Adrenal gland (tissue), 5 donors: ENCODE data around the gene LRIF1.
"Not testable (repeated sequence)": the region's sequence is repeated elsewhere in the genome, so short reads cannot be mapped to it uniquely, and the experiment has no call there.

Experiments used
- CTCF ChIP-seq, 6 experiments: fragments of 450-650 bp in 4 of 6; fragments of 200-600 bp in 2 of 6; sonication (generic) in 1 of 6; IDR thresholded peaks; 1 replicate in 5 of 6; 2 replicates in 1 of 6; pipeline versions ENCODE4 v1.5.1 to v1.8.0; 2016 to 2021; ENCODE audit warnings: antibody characterized with exemption in 6 of 6, mild to moderate bottlenecking in 2 of 6, moderate library complexity in 1 of 6
- POLR2A ChIP-seq, 2 donors: fragments of 450-650 bp; IDR thresholded peaks; one replicate each; pipeline ENCODE4 v1.6.1; 2017; ENCODE audit warnings: antibody characterized with exemption in 2 of 2, mild to moderate bottlenecking in 2 of 2, moderate library complexity in 1 of 2
- donor health status: DM: no; HTN: no; CAD: no.

GRCh38 chr1:110999607-111000006 lies 35.9 kb upstream of the LRIF1 start:
- TF ChIP-seq CTCF, POLR2A (IDR thresholded peaks at IDR 0.05): not testable (repeated sequence)
